ENCODE results near the gene GCN1.

DNA sequence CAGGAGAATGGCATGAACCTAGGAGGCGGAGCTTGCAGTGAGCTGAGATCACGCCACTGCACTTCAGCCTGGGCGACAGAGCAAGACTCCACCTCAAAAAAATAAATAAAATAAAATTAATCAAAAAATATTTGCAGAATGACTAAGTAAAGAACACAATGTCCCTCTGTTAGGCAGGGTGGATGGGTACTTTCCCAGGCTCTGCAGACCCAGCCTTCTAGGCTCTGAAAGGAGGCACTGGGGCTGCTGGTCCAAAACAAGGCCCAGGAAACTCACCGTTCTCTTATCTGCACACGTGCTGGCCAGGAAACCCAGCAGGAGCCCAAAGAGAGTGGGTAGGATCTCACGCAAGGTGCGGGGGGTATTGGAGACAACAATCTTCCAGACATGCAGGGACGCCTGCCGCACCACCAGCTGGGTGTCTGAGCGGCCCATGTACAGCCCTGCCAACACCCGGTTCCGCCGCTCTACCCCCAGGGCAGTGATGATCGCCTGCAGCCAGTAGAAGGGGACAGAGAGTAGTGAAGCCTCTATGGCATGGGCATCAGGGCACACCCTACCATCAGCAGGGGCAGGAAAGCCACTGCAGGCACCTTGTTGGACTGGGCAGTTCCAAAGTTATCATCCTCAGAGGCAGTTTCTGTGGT lies 52.2 kb downstream of the GCN1 start:
- TF ChIP-seq, protein P1, sequence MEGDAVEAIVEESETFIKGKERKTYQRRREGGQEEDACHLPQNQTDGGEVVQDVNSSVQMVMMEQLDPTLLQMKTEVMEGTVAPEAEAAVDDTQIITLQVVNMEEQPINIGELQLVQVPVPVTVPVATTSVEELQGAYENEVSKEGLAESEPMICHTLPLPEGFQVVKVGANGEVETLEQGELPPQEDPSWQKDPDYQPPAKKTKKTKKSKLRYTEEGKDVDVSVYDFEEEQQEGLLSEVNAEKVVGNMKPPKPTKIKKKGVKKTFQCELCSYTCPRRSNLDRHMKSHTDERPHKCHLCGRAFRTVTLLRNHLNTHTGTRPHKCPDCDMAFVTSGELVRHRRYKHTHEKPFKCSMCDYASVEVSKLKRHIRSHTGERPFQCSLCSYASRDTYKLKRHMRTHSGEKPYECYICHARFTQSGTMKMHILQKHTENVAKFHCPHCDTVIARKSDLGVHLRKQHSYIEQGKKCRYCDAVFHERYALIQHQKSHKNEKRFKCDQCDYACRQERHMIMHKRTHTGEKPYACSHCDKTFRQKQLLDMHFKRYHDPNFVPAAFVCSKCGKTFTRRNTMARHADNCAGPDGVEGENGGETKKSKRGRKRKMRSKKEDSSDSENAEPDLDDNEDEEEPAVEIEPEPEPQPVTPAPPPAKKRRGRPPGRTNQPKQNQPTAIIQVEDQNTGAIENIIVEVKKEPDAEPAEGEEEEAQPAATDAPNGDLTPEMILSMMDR (IDR thresholded peaks at IDR 0.05): no peak
- no peak for TF ChIP-seq POLR2A (IDR thresholded peaks at IDR 0.05)
